SK-N-MC (cell line): ENCODE measurements around the gene FUT8.
A peak's percentile ranks its signal among the peaks of the same experiment; 100 is the strongest.
"Not testable (repeated sequence)": the region's sequence is repeated elsewhere in the genome, so short reads cannot be mapped to it uniquely, and the experiment has no call there.

Experiments used
- DNase-seq: peaks from one replicate; pipeline ENCODE4 v3.0.0-alpha.2; 2011; ENCODE audit warnings: low read depth, low spot score
- H3K27ac ChIP-seq: fragments of 200-600 bp; sonication (generic); 2 replicates; pipeline ENCODE4 v1.5.1; 2016; ENCODE audit warnings: mixed run types
- H3K36me3 ChIP-seq: fragments of 200-600 bp; sonication (generic); 2 replicates; pipeline ENCODE4 v1.6.1; 2017; ENCODE audit warnings: antibody characterized with exemption, low read length, mixed read lengths; ENCODE audit not compliant: insufficient read depth
- H3K4me3 ChIP-seq: fragments of 200-600 bp; sonication (generic); 2 replicates; pipeline ENCODE4 v1.5.1; 2016
- H3K9ac ChIP-seq: fragments of 200-600 bp; sonication (generic); 2 replicates; pipeline ENCODE4 v1.8.0; 2017; ENCODE audit warnings: mixed run types, mixed read lengths; ENCODE audit not compliant: insufficient read length
- H3K9me3 ChIP-seq: fragments of 200-600 bp; sonication (generic); 2 replicates; pipeline ENCODE4 v1.6.1; 2017; ENCODE audit warnings: low read depth, mild to moderate bottlenecking, antibody characterized with exemption, low read length, moderate library complexity, mixed read lengths
- EZH2 ChIP-seq: fragments of 200-600 bp; sonication (generic); IDR thresholded peaks from one replicate; pipeline ENCODE4 v1.6.1; 2017; ENCODE audit warnings: antibody characterized with exemption
- FOXP2 ChIP-seq: optimal IDR thresholded peaks from 2 replicates; pipeline ENCODE3; 2011; ENCODE audit warnings: mild to moderate bottlenecking, moderate library complexity; ENCODE audit not compliant: insufficient read depth; ENCODE audit errors: extremely low read length, control extremely low read depth
- POLR2AphosphoS5 ChIP-seq: IDR thresholded peaks from 2 replicates; pipeline ENCODE4 v1.6.1; 2012; ENCODE audit warnings: mild to moderate bottlenecking, low read depth, low read length, borderline replicate concordance

FUT8 gene

DNA sequence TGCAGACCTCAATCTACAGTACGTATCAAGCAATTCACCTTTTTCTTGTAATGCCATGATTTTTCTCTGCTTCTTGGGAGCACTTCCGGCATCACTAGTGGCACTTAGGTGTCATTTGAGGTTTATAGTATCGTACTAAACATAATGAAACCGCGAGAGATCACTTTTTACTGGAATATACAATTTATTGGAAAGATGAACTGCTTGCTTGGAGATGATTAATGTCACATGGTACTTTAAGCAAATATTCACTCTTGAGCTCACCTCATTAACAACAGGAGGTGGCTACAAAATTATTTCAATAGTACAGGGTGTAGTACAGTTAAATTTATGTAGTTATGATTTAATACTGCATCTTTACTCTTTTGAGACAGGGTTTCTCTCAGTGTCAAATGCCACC is 11.5 kb downstream of the FUT8 start:
- H3K36me3 ChIP-seq, result peaks cover 6% of the 10 kb centered on the region
- H3K9me3 ChIP-seq, result no peaks in the 10 kb centered on the region
- peak overlapping the region; percentile 84 for H3K27ac ChIP-seq
- peak overlapping the region; percentile 68 for H3K4me3 ChIP-seq
- no peak for TF ChIP-seq POLR2AphosphoS5
- no peak for TF ChIP-seq EZH2
- no peak for TF ChIP-seq FOXP2
- peak overlapping the region; percentile 8 for H3K9ac ChIP-seq
- DNase-seq, result no peak

GRCh38 chr14:65424531-65424930 is 12.0 kb downstream of the FUT8 start:
- TF ChIP-seq FOXP2, result no peak
- TF ChIP-seq POLR2AphosphoS5, result no peak
- no peak for TF ChIP-seq EZH2
- Histone ChIP-seq H3K9ac (no peak overlapping the region), H3K9me3 (no peaks in the 10 kb centered on the region), H3K4me3 (no peak overlapping the region), H3K27ac (no peak overlapping the region; the same call in 1 of the 2 replicates), H3K36me3 (peaks cover 6% of the 10 kb centered on the region)
- DNase-seq, result no peak

GRCh38 chr14:65425885-65426284 is 13.4 kb downstream of the FUT8 start:
- H3K9me3 ChIP-seq, result no peaks in the 10 kb centered on the region
- H3K27ac ChIP-seq, result no peak overlapping the region
- H3K4me3 ChIP-seq, result no peak overlapping the region
- TF ChIP-seq POLR2AphosphoS5 (no peak), EZH2 (no peak), FOXP2 (no peak)
- H3K9ac ChIP-seq, result no peak overlapping the region
- peaks cover 6% of the 10 kb centered on the region; the same call in 1 of the 2 replicates for H3K36me3 ChIP-seq
- DNase-seq, result no peak

- not testable (repeated sequence) for H3K9me3 ChIP-seq, H3K9ac ChIP-seq, H3K36me3 ChIP-seq, DNase-seq, H3K27ac ChIP-seq, H3K4me3 ChIP-seq
Observed at GRCh38 chr14:65426902-65427301, 14.4 kb downstream of the FUT8 start.

GRCh38 chr14:65428691-65429090 is 16.2 kb downstream of the FUT8 start:
- H3K27ac ChIP-seq, result peak overlapping the region; percentile 67

DNA sequence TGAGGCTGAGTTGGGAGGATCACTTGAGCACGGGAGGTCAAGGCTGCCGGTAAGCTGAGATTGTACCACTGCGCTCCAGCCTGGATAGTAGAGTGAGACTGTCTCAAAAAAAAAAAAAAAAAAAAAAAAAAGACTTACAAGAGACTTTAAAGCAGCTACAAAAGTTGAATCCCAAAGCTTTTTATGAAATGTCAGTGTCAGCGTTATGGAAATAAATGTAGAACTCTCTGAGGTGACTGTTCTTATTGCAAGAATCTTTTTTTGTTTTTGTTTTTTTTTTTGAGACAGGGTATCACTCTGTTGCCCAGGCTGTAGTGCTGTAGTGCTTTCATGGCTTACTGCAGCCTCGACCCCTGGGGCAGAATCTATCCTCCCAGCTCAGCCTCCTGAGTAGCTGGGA is 17.2 kb downstream of the FUT8 start:
- Histone ChIP-seq H3K36me3 (peaks cover 10% of the 10 kb centered on the region), H3K9me3 (no peaks in the 10 kb centered on the region), H3K4me3 (no peak overlapping the region), H3K9ac (no peak overlapping the region), H3K27ac (peak overlapping the region; percentile 63; the same call in 1 of the 2 replicates)
- TF ChIP-seq POLR2AphosphoS5 (no peak), EZH2 (no peak), FOXP2 (no peak)
- DNase-seq, result no peak

More at GRCh38 chr14:65428691-65429090, 16.2 kb downstream of the FUT8 start:
- H3K36me3 ChIP-seq, result peaks cover 6% of the 10 kb centered on the region; the same call in 1 of the 2 replicates
- DNase-seq, result no peak
- H3K9me3 ChIP-seq, result no peaks in the 10 kb centered on the region
- H3K4me3 ChIP-seq, result peak overlapping the region; percentile 13; the same call in 1 of the 2 replicates
- no peak for TF ChIP-seq FOXP2
- TF ChIP-seq EZH2, result no peak
- TF ChIP-seq POLR2AphosphoS5, result no peak
- no peak overlapping the region for H3K9ac ChIP-seq

GRCh38 chr14:65431245-65431644 is 18.7 kb downstream of the FUT8 start:
- H3K9me3 ChIP-seq, result 0 out of 2 replicates have a peak, but pooled peaks cover 4% of the 10 kb centered on the region
- no peak overlapping the region for H3K4me3 ChIP-seq
- H3K36me3 ChIP-seq, result peaks cover 23% of the 10 kb centered on the region
- H3K27ac ChIP-seq, result no peak overlapping the region; the same call in 1 of the 2 replicates
- no peak overlapping the region for H3K9ac ChIP-seq
- DNase-seq, result no peak
- TF ChIP-seq FOXP2 (no peak), POLR2AphosphoS5 (no peak), EZH2 (no peak)

GRCh38 chr14:65431951-65432350 is 19.4 kb downstream of the FUT8 start:
- no peak for TF ChIP-seq EZH2
- TF ChIP-seq FOXP2, result no peak
- no peak for TF ChIP-seq POLR2AphosphoS5
- no peak for DNase-seq
- Histone ChIP-seq H3K4me3 (no peak overlapping the region), H3K9me3 (0 out of 2 replicates have a peak, but pooled peaks cover 4% of the 10 kb centered on the region), H3K9ac (no peak overlapping the region), H3K36me3 (peaks cover 23% of the 10 kb centered on the region), H3K27ac (peak overlapping the region; percentile 16; the same call in 1 of the 2 replicates)

GRCh38 chr14:65432361-65432948 is 19.9 kb downstream of the FUT8 start:
- no peak for TF ChIP-seq FOXP2
- TF ChIP-seq EZH2, result no peak
- TF ChIP-seq POLR2AphosphoS5, result no peak
- Histone ChIP-seq H3K4me3 (no peak overlapping the region), H3K27ac (no peak overlapping the region; the same call in 1 of the 2 replicates), H3K9me3 (0 out of 2 replicates have a peak, but pooled peaks cover 4% of the 10 kb centered on the region), H3K9ac (no peak overlapping the region), H3K36me3 (peaks cover 23% of the 10 kb centered on the region)
- no peak for DNase-seq
